GM15510 (cell line): ENCODE results near the gene COASY.

Source experiments
- POLR2A ChIP-seq: IDR thresholded peaks from 3 replicates; pipeline ENCODE4 v1.6.1; 2011; ENCODE audit warnings: borderline replicate concordance; ENCODE audit not compliant: insufficient read length; ENCODE audit errors: extremely low read depth

The COASY gene

DNA sequence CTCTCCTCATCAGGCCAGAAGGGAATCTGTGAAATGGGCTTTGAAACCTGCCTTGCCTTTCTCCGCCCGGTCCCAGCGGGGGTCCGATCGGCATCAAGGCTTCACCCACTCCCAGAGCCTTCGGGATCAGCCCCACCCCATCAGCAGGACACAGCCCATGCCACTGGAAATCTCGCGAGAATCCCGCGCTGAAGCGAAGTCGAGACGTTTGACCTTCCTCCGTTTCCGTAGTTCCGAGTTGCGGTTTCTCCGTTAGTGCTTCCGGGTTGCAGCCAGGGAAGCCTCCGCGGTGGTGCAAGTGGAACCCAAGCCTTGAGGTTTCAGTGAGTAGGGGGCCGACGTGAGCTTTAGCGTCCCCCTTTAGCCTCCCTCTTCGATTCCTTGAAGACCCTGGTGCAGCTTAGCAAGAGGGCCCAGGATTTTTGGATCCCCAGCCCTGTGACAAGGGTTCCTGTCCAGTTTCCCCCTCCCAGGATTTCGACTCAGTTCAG is at the start of gene COASY:
COASY (plus strand) TSS at position 252 of the 491 bp plus-strand sequence. CDS start 475 bp downstream, outside the sequence.
- peak; percentile 81 for TF ChIP-seq POLR2A

DNA sequence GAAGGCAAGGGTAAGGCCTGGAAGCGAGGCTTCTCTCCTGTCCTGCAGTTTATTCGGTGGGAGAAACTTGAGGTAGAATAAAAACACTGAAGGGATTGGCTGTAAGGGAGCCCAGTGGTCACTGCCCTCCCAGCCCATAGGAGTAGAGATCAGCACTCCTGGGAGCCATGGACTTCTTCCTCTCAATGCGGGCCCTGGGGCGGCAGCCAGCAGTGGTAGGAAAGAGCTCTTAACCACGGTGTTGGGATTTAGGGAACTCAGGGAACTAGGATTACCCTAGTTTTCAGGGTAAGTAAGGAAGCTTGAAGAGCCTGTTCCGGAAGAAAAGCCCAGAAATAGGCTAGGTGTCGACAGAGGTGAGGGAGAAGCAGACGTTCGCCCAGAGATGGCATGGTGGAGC is 49.7 kb upstream of the COASY start:
- TF ChIP-seq POLR2A = no peak

DNA sequence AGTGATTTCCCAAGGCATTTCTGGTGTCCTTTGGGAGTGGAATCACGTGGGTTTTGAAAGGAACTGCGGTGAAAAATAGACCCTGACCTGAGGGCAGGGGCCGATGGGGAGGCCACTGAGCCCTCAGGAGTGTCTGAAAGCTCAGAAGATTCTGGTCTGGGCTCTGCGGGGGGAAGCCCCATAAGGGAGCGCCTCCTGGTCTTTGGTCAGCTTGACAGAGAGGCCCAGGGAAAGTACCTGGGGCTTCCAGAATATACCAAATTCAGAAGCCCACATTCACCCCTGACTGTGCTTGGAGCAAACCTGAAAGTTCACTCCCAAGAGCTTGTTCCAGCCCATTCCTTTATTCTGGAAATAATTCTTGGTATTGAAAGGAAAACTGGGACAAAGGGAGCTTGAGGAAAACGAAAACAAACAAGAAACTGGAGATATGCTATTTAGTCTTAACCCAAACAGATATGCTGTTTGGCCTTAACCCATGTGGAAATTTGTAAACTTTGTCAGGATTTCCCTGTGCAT is 49.2 kb upstream of the COASY start:
- TF ChIP-seq POLR2A = no peak

GRCh38 chr17:42513686-42514085 is 48.3 kb upstream of the COASY start:
- TF ChIP-seq POLR2A = no peak

DNA sequence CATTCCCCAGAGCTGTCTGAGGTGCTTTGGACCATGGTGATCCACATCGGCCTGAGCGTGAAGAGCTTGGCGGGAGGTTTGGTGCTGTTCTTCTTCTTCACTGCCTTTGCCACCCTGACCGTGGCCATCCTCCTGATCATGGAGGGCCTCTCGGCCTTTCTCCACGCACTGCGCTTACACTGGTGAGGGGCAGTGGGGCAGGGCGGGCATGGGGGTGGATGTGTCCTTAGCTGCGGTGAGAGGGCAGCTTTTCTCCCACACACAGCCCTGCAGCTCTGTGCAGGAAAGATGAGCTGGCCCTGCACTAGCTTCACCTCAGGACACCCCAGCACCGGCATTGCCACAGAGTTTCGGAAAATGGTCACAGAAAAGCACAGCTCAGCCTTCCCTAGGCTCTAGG is 47.7 kb upstream of the COASY start:
- no peak for TF ChIP-seq POLR2A

- TF ChIP-seq POLR2A = no peak
Observed at GRCh38 chr17:42514867-42515266, 47.1 kb upstream of the COASY start.

DNA sequence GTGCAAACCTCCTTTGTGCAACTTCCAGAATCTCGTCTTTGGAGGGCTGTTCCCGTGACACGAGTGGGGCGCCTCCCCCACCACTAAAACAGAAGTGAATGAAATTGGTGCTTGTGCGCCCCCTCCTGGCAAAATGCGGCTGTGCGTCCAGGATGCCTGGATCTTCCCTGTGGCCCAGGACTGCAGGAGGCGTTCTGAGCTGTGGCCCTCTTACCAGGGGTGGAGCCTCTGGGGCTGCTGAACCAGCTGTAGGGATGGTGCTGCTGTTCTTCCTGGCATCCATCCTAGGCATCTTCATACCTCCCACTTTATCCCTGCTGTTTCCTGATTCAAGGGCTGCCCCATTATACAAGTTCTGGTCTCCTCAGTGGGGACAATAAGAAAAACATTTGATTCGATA is 44.4 kb upstream of the COASY start:
- TF ChIP-seq POLR2A = no peak

DNA sequence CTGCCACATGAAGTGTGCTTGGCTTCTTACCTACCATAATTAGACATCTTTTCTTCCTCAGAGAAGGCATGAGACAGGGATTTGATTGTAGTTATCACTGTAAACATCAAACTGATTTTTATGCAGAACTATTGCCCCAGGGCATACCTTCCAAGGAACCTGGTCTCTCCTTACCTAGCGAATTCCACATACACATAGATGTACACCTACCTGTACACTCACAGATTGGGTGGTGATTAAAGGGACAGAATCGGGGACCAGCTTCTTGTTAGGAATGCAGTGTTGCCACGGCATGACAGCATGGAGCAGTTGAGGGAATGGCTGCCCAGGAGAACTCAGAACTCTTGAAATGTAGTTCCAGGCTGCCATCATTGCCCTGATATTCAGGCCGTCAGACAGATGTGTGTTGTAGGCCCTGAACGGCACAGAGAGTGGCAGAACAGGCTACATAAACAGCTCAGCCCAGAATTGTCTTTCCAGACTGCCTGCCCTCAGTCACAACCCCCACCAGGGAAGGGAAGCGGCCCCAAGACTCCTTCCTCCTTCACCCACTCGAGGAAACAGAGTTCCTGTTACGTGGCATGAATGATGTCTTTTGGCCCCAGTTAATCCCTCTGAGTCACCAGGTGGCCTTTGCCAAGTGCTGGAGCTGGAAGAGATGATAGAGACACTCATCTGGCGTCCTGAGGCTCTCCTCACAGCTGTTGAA is 43.7 kb upstream of the COASY start:
- no peak for TF ChIP-seq POLR2A

DNA sequence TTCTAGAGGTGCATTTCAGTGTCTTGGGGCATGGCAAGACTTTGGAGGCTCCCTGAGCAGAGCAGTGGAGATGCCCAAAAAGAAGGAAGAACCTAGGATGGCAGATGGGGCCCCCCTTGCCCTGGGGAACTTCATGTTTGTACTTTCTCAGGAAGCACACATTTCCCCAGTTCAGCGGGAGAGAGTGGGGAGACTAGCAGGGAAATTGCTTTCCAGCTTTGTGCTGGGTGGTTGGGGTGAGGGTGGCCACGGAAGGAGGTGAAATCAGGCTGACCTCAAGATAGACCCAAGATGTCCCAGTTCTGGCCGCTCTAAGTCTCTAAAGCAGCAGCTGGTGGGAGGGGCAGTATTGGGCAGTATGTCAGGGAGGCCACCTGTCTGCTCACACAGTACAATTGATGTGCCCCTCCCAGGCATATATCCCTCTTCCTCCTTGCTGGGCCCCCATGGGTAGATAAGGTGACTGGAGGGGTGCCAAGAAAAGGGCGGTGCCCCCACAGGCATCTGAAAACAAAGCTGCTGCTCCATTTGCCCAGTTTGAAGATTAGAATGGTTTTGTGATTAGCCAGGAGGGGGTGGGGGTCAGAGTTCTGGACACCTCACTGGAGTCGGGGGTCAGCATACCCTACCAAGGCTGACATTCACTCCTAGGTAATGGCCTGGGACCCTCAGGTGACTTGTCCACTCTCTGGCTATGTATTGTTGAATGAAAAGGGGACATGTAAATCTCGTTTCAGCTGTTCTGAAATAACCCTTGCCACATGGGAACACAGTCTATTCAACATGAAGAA is 43.0 kb upstream of the COASY start:
- no peak for TF ChIP-seq POLR2A

GRCh38 chr17:42519546-42520491 is 42.1 kb upstream of the COASY start:
- TF ChIP-seq POLR2A = no peak

DNA sequence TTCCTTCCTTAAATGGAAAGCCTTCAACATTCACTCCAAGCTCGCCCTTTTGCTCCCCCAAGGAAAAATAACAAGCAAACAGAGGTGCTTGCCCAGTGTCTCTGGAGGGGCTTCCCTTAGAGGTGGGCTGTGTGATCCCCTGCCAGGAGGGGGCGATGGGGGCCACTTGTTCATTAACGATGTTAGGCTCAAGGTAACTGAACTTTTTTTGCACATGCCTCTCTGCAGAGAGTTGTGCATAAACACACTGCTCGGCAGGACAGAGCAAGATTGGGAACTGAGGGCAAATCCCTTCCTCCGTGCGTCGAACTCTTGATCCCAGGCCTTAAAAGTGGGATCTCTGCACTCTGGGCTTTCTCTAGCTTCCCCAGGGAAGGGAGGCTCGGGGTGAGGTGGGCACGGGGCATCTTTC is 41.4 kb upstream of the COASY start:
- TF ChIP-seq POLR2A = no peak

- no peak for TF ChIP-seq POLR2A
Observed at GRCh38 chr17:42521036-42521435, 40.9 kb upstream of the COASY start.

GRCh38 chr17:42521666-42522262 is 40.2 kb upstream of the COASY start:
- no peak for TF ChIP-seq POLR2A

DNA sequence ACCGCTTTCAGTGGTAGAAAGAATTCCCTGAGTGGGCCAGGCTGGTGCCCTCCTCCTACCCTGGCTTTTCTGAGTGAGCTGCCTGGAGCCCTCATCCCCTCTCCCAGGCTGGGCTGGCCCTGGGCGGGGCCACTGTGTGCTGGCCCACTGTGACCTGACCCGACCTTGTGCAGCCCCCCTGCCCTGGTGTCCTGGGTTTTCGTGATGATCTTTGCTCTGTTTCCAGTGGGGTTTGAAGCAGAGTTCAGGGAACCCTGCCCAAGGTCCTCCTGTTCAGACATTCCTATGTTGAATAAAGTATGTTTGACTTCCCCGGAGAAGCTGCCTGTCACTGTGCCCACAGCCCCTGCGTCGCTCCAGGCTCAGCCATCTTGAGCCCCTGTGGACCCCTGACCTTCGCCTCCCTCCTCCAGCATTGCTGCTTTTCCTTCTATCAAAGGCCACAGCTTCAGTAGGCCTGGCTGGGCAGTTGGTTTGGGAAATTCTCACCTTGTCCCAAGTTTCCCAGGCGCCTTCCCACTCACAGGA is 39.6 kb upstream of the COASY start:
- TF ChIP-seq POLR2A = no peak

GRCh38 chr17:42522798-42523278 is 39.1 kb upstream of the COASY start:
- no peak for TF ChIP-seq POLR2A

DNA sequence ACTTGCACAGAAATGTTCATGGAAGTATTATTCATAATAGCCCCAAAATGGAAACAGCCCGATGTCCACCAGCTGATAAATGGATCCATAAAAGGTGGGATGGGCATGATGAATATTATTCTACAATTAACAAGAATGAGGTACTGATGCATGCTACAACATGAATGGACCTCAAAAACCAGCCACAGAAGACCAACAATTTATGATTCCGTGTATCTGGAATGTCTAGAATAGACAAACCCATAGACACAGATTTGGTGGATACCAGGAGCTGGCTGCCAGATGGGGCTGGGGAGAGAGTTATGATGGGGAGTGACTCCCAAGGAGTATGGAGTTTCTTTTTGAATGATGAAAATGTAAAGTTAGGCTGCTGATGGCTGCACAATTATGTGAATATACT is 36.7 kb upstream of the COASY start:
- no peak for TF ChIP-seq POLR2A
